CD4-positive, alpha-beta T cell treated with Interferon gamma for 1 hour (primary cell): ENCODE measurements around the gene CTIF.

Source experiments
- DNase-seq: peaks from one replicate; pipeline ENCODE4 v3.0.0-alpha.2; 2020

Gene CTIF

GRCh38 chr18:48607056-48607984 is 68.5 kb downstream of the CTIF start:
- DNase-seq: no peak

- no peak for DNase-seq
Measured at GRCh38 chr18:48608581-48608980, 69.8 kb downstream of the CTIF start.

- DNase-seq: no peak
Measured at GRCh38 chr18:48609114-48609513, 70.3 kb downstream of the CTIF start.

GRCh38 chr18:48609820-48610815 is 71.3 kb downstream of the CTIF start:
- DNase-seq: no peak

- no peak for DNase-seq
Measured at GRCh38 chr18:48611203-48611602, 72.4 kb downstream of the CTIF start.

- no peak for DNase-seq
Measured at GRCh38 chr18:48611785-48612480, 73.1 kb downstream of the CTIF start.

- DNase-seq: no peak
Measured at GRCh38 chr18:48612511-48612910, 73.7 kb downstream of the CTIF start.

GRCh38 chr18:48612917-48613316 is 74.1 kb downstream of the CTIF start:
- DNase-seq: no peak

GRCh38 chr18:48613589-48614404 is 75.0 kb downstream of the CTIF start:
- DNase-seq: no peak

- no peak for DNase-seq
Measured at GRCh38 chr18:48615566-48616401, 77.0 kb downstream of the CTIF start.

GRCh38 chr18:48616484-48617255 is 77.8 kb downstream of the CTIF start:
- DNase-seq: no peak

GRCh38 chr18:48617844-48618497 is 79.1 kb downstream of the CTIF start:
- no peak for DNase-seq

GRCh38 chr18:48619016-48619415 is 80.2 kb downstream of the CTIF start:
- no peak for DNase-seq

- DNase-seq: no peak
Measured at GRCh38 chr18:48619501-48619900, 80.7 kb downstream of the CTIF start.

GRCh38 chr18:48620071-48620470 is 81.2 kb downstream of the CTIF start:
- no peak for DNase-seq

GRCh38 chr18:48621240-48621639 is 82.4 kb downstream of the CTIF start:
- DNase-seq: no peak

- no peak for DNase-seq
Measured at GRCh38 chr18:48621815-48622555, 83.2 kb downstream of the CTIF start.

- no peak for DNase-seq
Measured at GRCh38 chr18:48622911-48623431, 84.1 kb downstream of the CTIF start.
